Large intestine (tissue), 3 donors: ENCODE results near the gene DAGLA. TPM values are rescaled to one million over a fixed set of nuclear protein-coding genes. Genes with fewer than 3 reads are reported as not detected.

Experiments
- DNase-seq, 2 donors: peaks; one replicate each; pipeline versions ENCODE4 v3.0.0 to v3.0.0-alpha.2; 2013
- H3K27ac ChIP-seq: one replicate; pipeline ENCODE4 v1.5.1; 2013; ENCODE audit warnings: low read length
- H3K27me3 ChIP-seq: 2 replicates; pipeline ENCODE4 v1.6.1; 2013; ENCODE audit warnings: low read length; ENCODE audit not compliant: control insufficient read depth, insufficient read depth
- H3K36me3 ChIP-seq: 2 replicates; pipeline ENCODE4 v1.6.1; 2013; ENCODE audit warnings: low read length; ENCODE audit not compliant: control insufficient read depth, insufficient read depth
- H3K4me1 ChIP-seq: one replicate; pipeline ENCODE4 v1.6.1; 2013; ENCODE audit warnings: low read length; ENCODE audit not compliant: control insufficient read depth, insufficient read depth
- H3K4me3 ChIP-seq: one replicate; pipeline ENCODE4 v1.5.1; 2013; ENCODE audit warnings: low read length
- H3K9me3 ChIP-seq: one replicate; pipeline ENCODE4 v1.6.1; 2013; ENCODE audit warnings: mild to moderate bottlenecking, low read depth, low read length, moderate library complexity; ENCODE audit not compliant: control insufficient read depth
- WGBS: methylation state at CpG from one replicate; pipeline ENCODE4 v1.1.5; 2013; ENCODE audit warnings: low lambda C conversion rate; ENCODE audit not compliant: insufficient coverage; 5-methylcytosine and 5-hydroxymethylcytosine counted together
- polyA plus RNA-seq: library from polyadenylated mRNA; unstranded; fragments of 120-200 nt; gene quantifications from one replicate; pipeline ENCODE4 v1.2.1, GENCODE V29; 2013

Gene DAGLA
- polyA plus RNA-seq, 1 donor = 12.0 TPM

DNA sequence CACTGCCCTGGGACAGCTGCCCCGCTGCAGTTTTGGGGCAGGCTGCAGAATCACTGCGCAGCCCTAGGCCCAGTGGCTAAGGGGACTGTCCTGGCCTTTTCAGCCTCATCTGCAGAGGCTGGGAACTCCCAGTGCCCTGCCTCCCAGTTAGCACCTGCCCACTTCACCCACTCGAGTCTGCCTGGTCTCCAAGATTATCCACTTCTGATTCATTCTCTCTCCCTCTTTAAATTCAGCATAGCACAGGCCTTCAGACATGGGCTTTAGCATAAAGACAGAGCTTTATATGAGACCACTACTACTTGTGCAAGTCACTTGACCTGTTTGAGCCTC is 8.9 kb downstream of the DAGLA start:
- Histone ChIP-seq H3K4me3 (no peak overlapping the region), H3K9me3 (no peaks in the 10 kb centered on the region), H3K27me3 (no peaks in the 10 kb centered on the region), H3K27ac (no peak overlapping the region), H3K36me3 (no peaks in the 10 kb centered on the region), H3K4me1 (peaks cover 27% of the 10 kb centered on the region)
- no peak for DNase-seq
- no CpG with 5 or more reads among the region's 3 CpGs for WGBS

DNA sequence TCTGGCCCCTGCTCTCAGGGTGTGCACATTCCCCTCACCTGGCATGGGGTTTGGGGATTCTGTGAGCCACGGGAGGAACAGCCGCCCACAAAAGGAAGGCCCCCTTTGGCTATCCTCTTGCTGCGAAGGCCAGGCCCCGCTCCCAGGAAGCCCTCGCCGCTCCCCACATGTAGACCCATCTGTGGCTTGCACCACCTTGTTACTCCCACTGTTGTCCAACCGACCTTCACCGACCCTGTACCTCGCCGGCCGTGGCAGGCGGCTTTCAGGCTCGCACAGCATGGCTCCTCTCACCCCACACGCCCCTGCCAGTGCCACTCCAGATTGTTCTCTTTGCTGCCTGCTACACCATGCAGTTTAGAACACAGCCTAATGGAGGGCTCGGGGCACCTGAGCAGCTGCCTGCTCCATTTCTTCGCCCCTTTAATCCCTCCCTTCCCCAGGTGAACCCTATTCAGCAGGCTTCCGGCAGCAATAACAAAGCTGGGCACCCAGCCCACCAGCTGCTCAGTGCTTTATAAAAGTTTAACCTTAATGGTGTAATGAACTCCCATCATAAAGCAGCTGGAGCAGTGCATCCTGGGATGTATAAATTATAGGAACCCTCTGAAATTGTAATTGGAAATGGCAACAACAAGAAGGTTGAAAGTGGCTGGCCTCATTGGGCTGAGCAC is 10.7 kb downstream of the DAGLA start:
- H3K36me3 ChIP-seq = no peaks in the 10 kb centered on the region
- H3K4me3 ChIP-seq = no peak overlapping the region
- H3K9me3 ChIP-seq = no peaks in the 10 kb centered on the region
- H3K27ac ChIP-seq = no peak overlapping the region
- H3K27me3 ChIP-seq = no peaks in the 10 kb centered on the region
- H3K4me1 ChIP-seq = peaks cover 34% of the 10 kb centered on the region
- no peak for DNase-seq
- no CpG with 5 or more reads among the region's 17 CpGs for WGBS

DNA sequence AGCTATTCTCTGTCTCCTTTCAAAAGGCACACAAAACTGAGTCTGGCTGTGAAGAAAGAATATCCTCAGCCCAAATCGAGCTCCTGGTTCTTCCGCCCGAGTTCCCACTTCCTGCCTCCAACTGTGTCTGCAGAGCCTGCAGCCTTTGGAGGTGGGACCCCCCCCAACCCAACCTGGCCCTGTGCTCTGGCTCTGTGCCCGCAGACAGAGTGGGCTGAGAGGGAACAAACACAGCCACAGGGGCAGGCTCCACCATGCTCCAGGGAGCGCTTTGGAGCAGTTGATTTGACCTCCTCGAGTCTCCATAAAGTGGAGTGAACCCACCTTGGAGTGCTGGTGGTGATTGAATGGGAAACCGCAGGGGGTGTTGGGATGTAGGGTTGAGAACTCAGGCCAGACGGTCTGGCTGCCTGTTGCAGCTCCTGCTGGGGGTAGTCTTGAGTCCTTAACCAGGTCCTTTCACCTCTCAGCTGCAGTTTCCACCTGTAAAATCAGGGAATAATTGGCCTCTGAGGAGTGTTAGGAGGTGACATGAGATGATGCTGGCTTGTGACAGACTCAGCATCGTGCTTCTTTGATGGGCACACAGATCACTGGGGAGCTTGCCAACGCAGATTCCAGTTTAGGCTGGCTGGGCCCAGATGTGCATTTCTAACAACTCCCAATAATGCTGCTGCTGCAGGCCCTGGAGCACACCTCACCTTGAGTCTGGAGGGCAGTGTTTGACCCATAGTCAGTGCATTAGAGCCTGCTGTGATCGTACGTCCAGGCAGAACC is 11.4 kb downstream of the DAGLA start:
- Histone ChIP-seq H3K27ac (no peak overlapping the region), H3K4me1 (peaks cover 41% of the 10 kb centered on the region)
- WGBS = no CpG with 5 or more reads among the region's 12 CpGs

DNA sequence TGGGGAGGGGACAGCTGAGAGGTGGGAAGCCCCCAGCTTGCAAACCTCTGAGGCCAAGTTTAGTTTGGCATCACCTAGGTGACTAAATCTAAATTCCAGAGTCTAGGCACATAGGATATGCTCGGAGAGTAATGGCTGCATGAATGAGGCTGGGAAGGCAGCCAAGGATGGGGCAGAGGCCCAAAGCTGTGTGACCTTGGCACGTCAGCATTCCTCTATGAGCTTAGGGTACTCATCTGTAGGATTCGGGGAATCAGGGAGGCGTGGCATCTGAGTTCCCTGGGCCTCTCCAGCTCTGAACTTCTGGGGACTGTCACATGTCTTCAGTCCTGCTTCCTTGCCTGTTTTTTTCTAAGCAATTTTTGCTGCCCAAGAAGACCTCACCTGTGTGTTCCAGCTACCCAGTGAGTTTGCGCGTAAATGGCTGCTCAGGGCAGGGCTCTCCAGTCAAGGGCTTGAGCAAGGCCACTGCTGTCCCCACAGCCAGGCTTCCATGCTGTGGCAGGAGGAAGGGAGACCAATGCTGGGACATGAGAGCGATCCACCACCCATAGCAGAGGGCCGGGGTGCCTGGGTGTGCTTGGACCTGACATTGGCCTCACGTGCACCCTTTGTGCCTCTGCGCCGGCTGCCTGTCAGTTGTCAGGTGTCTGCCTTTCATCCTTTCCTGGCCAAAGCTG is 13.9 kb downstream of the DAGLA start:
- H3K4me1 ChIP-seq = peaks cover 58% of the 10 kb centered on the region
- WGBS = no CpG with 5 or more reads among the region's 11 CpGs
- H3K9me3 ChIP-seq = no peaks in the 10 kb centered on the region
- no peaks in the 10 kb centered on the region for H3K27me3 ChIP-seq
- H3K4me3 ChIP-seq = no peak overlapping the region
- H3K27ac ChIP-seq = peak overlapping the region; percentile 72
- DNase-seq = peak; percentile 61 to 77
- H3K36me3 ChIP-seq = no peaks in the 10 kb centered on the region

More for the DNA sequence above, 11.4 kb downstream of the DAGLA start:
- DNase-seq = no peak
- no peak overlapping the region for H3K4me3 ChIP-seq
- no peaks in the 10 kb centered on the region for H3K9me3 ChIP-seq
- no peaks in the 10 kb centered on the region for H3K36me3 ChIP-seq
- no peaks in the 10 kb centered on the region for H3K27me3 ChIP-seq

DNA sequence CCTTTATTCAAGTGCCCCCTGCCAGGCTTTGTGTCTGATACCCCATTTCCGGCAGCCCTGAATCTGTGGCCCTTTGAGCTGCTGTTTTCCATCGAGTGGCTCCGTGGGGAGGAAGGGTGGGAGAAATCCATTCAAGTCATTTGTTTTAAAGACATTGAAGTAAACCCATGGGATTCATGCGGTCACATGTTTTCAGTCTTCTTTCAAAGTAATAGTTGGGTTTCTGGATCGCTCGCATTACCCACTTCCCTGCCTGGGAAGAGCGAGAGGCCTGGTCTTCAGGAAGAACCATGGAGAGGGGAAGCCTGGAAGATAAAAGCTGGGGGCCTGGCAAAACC is 14.4 kb downstream of the DAGLA start:
- Histone ChIP-seq H3K4me1 (peaks cover 63% of the 10 kb centered on the region), H3K9me3 (no peaks in the 10 kb centered on the region), H3K4me3 (no peak overlapping the region), H3K27me3 (no peaks in the 10 kb centered on the region), H3K27ac (peak overlapping the region; percentile 72), H3K36me3 (no peaks in the 10 kb centered on the region)
- DNase-seq = no peak
- WGBS = 94% methylated on average over 3 of the region's 7 CpGs

DNA sequence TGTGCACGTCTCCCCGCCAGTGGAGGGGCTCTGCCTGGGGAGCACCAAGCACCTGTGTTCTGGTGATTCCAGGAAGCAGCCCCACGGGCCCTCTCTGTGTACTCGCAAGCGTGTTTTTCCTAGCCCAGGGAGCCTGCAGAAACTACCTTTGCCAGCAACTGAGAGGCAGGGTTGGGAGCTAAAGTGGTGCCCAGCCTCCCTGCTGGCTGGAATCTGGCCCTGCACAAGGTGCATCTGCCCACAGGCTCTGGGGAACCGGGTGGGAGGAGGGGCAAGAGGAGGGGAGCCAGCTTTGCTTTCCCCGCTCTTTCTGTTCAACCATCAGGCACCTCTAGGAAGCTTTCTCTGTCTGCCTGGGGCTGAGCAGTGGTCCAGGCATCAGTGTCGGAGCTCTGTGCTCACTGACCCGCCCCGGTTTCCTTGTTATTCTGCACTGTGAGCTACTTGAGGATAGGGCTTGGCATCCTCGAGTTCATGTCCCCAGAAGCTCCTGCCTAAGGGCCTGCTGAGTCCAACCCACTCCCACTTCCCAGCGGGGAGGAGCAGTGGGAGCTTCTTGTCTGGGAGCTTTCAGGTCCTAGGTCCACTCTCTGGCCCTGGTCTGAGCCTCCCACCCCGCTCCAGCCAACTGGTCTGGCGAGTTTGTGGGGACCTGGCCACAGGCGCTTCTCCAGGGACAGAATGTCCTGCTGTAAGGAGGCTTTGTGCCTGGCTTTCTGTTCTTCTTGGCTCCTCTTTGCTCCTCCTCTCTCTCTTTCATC is 14.9 kb downstream of the DAGLA start:
- Histone ChIP-seq H3K27ac (peak overlapping the region; percentile 72), H3K4me3 (no peak overlapping the region), H3K36me3 (no peaks in the 10 kb centered on the region), H3K9me3 (no peaks in the 10 kb centered on the region), H3K27me3 (no peaks in the 10 kb centered on the region), H3K4me1 (peaks cover 69% of the 10 kb centered on the region)
- DNase-seq = peak in 1 of 2 donors; percentile 56
- WGBS = no CpG with 5 or more reads among the region's 15 CpGs

DNA sequence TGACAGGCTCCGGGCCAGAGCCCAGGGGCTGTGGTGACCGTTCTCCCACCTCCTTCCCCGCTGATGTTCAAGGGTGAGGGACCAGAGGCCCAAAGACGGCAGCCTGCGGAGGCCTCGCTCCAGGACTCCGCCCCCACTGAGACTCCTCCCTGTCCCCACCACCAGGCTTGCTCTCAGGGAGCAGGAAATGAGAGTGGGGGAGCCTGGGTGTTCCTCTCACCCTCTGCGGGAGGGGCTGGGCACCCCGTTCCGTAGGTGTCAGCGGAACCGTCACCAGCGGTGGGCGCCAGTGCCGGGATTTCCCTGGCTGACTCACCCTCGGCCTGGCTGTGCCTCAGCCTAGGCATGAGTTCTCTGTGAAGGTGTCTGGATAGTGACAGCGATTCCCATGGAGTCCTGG is 15.7 kb downstream of the DAGLA start:
- Histone ChIP-seq H3K27ac (peak overlapping the region; percentile 72), H3K9me3 (no peaks in the 10 kb centered on the region), H3K4me3 (no peak overlapping the region), H3K36me3 (no peaks in the 10 kb centered on the region), H3K27me3 (no peaks in the 10 kb centered on the region), H3K4me1 (peaks cover 75% of the 10 kb centered on the region)
- no CpG with 5 or more reads among the region's 17 CpGs for WGBS
- DNase-seq = peak; percentile 75 to 83

DNA sequence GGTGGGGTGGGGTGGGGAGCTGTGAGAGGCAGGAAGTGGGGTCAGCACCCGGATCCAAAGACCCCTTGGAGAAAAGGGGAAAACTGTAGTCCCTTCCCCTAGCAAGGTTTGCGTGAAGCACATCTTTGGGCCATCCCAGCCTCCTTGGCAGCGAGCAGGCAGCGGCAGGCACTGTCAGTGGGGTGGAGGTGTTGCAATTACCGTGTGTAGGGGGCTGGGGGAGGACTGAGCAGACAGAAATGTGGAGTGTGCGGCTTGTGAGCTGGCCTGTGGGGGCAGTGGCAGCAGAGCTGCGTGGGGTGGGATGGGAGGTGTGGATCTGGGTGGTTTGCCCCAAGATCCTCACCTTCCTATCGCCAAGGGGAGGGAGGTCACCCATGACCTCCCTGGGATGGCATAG is 16.4 kb downstream of the DAGLA start:
- no peak overlapping the region for H3K27ac ChIP-seq
- H3K4me1 ChIP-seq = peaks cover 80% of the 10 kb centered on the region
- DNase-seq = no peak
- no peaks in the 10 kb centered on the region for H3K27me3 ChIP-seq
- no CpG with 5 or more reads among the region's 8 CpGs for WGBS
- no peaks in the 10 kb centered on the region for H3K9me3 ChIP-seq
- no peak overlapping the region for H3K4me3 ChIP-seq
- no peaks in the 10 kb centered on the region for H3K36me3 ChIP-seq

DNA sequence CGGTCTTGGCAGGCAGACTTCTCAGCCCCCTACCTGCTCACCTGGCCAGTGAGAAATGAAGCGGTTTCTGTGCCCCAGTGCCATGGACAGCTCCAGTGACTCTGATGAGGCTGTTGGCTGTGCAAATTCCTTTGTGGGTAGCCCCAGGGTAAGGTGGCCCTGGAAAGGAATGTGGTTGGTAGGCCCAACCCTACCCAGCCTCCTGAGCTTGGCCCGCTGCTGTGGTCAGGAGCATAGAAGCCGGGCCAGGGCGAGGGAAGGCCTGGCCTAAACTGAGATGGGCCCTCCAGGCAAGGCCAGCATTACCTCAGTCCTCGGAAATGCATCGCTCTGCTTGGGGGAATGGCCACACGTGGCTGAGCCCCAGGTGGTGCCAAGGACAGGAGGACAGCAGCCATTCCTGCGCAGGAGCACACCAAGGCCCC is 16.9 kb downstream of the DAGLA start:
- no peaks in the 10 kb centered on the region for H3K9me3 ChIP-seq
- WGBS = no CpG with 5 or more reads among the region's 9 CpGs
- H3K27ac ChIP-seq = no peak overlapping the region
- peaks cover 83% of the 10 kb centered on the region for H3K4me1 ChIP-seq
- no peak for DNase-seq
- H3K4me3 ChIP-seq = no peak overlapping the region
- no peaks in the 10 kb centered on the region for H3K36me3 ChIP-seq
- H3K27me3 ChIP-seq = no peaks in the 10 kb centered on the region

DNA sequence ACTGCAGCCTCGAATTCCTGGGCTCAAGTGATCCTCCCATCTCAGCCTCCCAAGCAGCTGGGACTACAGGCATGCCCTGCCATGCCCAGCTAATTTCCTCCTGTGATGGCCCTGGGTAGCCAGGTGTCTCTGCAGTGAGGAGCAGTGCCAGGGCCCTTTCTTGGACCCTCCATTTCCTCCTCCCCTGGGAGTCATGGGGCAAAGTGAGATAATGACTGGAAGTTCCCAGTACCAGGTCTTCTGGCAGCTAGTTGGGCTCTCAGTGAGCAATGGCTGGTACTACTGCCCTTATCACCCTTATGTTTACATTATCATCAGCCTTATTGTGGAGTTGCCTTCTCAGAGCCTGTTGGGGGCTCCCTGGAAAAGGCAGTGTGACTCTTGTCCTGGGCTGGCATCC is 17.6 kb downstream of the DAGLA start:
- Histone ChIP-seq H3K4me1 (peaks cover 83% of the 10 kb centered on the region), H3K27ac (peak overlapping the region; percentile 23), H3K9me3 (no peaks in the 10 kb centered on the region), H3K36me3 (no peaks in the 10 kb centered on the region), H3K27me3 (no peaks in the 10 kb centered on the region), H3K4me3 (no peak overlapping the region)
- no CpG with 5 or more reads among the region's 1 CpG for WGBS
- no peak for DNase-seq
